Measurements from ENCODE around the gene TNS1. TPM values are rescaled to one million over a fixed set of nuclear protein-coding genes. Genes with fewer than 3 reads are reported as not detected.

Gene TNS1
- total and polyA plus RNA-seq, 2 donors from 2014 or later: 44.8 to 471 TPM

DNA sequence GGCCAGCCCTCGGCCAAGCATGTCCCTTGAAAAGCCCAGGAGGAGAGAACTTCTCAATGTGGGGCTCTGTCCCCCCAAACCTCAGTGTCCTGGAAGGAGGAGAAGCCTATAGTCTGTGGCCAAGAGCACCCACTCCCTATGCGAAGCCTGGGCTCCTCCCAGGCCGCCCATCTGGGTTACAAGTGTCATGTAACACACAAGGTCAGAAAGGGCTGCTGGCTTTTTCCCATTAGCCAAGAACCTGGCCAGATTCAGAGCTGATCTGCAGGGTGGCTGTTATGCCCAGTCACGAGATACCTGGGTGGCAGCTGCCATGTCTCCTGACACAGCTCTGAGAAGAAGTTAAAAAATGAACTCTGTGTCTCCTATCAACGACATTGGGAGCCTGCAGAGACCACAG lies 170.7 kb downstream of the TNS1 start:
- DNase-seq (peak in 1 of 5 donors; percentile 48), FAIRE-seq (no peak)
- peaks cover 0 to 37% (median 18%) of the 10 kb centered on the region in 3 donors for H3K4me1 ChIP-seq (ENCODE audit: control insufficient read depth in 2 of 3, insufficient read depth in 2 of 3, low read depth in 1 of 3, low read length in 3 of 3)
- H3K4me3 ChIP-seq (ENCODE audit: low read length in 3 of 3): no peak overlapping the region
- H3K9ac ChIP-seq (ENCODE audit: low read length in 3 of 3): no peak overlapping the region
- TF ChIP-seq, protein P1, sequence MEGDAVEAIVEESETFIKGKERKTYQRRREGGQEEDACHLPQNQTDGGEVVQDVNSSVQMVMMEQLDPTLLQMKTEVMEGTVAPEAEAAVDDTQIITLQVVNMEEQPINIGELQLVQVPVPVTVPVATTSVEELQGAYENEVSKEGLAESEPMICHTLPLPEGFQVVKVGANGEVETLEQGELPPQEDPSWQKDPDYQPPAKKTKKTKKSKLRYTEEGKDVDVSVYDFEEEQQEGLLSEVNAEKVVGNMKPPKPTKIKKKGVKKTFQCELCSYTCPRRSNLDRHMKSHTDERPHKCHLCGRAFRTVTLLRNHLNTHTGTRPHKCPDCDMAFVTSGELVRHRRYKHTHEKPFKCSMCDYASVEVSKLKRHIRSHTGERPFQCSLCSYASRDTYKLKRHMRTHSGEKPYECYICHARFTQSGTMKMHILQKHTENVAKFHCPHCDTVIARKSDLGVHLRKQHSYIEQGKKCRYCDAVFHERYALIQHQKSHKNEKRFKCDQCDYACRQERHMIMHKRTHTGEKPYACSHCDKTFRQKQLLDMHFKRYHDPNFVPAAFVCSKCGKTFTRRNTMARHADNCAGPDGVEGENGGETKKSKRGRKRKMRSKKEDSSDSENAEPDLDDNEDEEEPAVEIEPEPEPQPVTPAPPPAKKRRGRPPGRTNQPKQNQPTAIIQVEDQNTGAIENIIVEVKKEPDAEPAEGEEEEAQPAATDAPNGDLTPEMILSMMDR (IDR thresholded peaks at IDR 0.05; ENCODE audit: borderline replicate concordance, extremely low read depth, insufficient read depth): no peak
- intact Hi-C loops (cut with DNase I): no loop called here
- H3K27me3 ChIP-seq (ENCODE audit: control insufficient read depth, insufficient read depth, low read length): no peaks in the 10 kb centered on the region
- H3K36me3 ChIP-seq (ENCODE audit: control insufficient read depth in 2 of 3, insufficient read depth in 3 of 3, low read length in 3 of 3): peaks cover 0 to 87% (median 55%) of the 10 kb centered on the region in 3 donors
- peak overlapping the region in 1 of 2 donors; percentile 42 for H3K27ac ChIP-seq (ENCODE audit: low read depth in 2 of 2, low read length in 2 of 2)
- H3K9me3 ChIP-seq (ENCODE audit: control insufficient read depth in 2 of 3, insufficient read depth in 1 of 3, low read length in 3 of 3): no peaks in the 10 kb centered on the region

DNA sequence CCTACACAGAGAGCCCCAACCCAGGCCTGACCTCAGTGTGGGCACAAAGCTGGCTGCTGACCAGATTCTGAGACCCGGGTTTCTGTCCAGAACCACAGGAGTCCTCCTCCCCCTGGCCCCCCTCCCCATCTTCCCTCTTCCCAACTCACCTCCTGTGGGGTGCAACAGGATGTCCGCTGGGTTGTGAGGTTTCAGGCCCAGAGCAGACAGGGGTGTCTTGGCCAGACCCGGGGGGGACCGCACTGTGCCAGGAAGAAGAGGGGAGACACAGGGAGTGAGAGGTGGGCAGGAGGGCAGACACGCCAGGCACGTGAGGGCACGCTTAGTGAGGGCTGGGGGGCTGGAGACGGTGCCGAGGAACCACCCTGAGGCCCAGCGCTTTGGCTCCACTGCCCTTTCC lies 171.5 kb downstream of the TNS1 start:
- Histone ChIP-seq H3K27ac (ENCODE audit: low read depth in 2 of 2, low read length in 2 of 2) (no peak overlapping the region), H3K9me3 (ENCODE audit: control insufficient read depth in 2 of 3, insufficient read depth in 1 of 3, low read length in 3 of 3) (no peaks in the 10 kb centered on the region), H3K9ac (ENCODE audit: low read length in 3 of 3) (no peak overlapping the region), H3K27me3 (ENCODE audit: control insufficient read depth, insufficient read depth, low read length) (no peaks in the 10 kb centered on the region), H3K4me3 (ENCODE audit: low read length in 3 of 3) (no peak overlapping the region), H3K36me3 (ENCODE audit: control insufficient read depth in 2 of 3, insufficient read depth in 3 of 3, low read length in 3 of 3) (peaks cover 0 to 84% (median 55%) of the 10 kb centered on the region in 3 donors), H3K4me1 (ENCODE audit: control insufficient read depth in 2 of 3, insufficient read depth in 2 of 3, low read depth in 1 of 3, low read length in 3 of 3) (peaks cover 0 to 41% (median 18%) of the 10 kb centered on the region in 3 donors)
- intact Hi-C loops (cut with DNase I): no loop called here
- FAIRE-seq (no peak), DNase-seq (no peak)
- TF ChIP-seq, protein P1 (IDR thresholded peaks at IDR 0.05; ENCODE audit: borderline replicate concordance, extremely low read depth, insufficient read depth): no peak

DNA sequence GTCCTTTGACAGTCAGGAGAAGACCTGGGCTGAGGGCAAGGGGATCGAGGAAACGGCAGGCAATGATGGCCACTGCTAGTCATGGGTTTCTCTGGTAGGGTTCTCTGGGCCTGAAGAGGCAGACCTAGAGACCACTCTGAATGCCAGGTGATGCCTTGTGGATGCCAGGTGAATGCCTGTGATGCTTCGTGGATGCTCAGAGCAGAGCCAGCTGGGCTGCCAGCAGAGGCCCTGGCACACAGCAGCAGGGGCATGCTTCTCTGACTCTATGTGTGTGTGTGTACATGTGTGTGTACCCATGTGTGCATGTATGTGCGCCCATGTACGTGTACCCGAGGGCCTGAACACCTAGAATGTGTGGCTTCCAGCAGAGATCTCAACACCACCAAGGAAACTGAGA lies 172.0 kb downstream of the TNS1 start:
- intact Hi-C loops (cut with DNase I): no loop called here
- H3K36me3 ChIP-seq (ENCODE audit: control insufficient read depth in 2 of 3, insufficient read depth in 3 of 3, low read length in 3 of 3): peaks cover 0 to 79% (median 52%) of the 10 kb centered on the region in 3 donors
- DNase-seq (no peak), FAIRE-seq (no peak)
- H3K4me1 ChIP-seq (ENCODE audit: control insufficient read depth in 2 of 3, insufficient read depth in 2 of 3, low read depth in 1 of 3, low read length in 3 of 3): peaks cover 0 to 41% (median 14%) of the 10 kb centered on the region in 3 donors
- no peak overlapping the region for H3K4me3 ChIP-seq (ENCODE audit: low read length in 3 of 3)
- no peaks in the 10 kb centered on the region for H3K9me3 ChIP-seq (ENCODE audit: control insufficient read depth in 2 of 3, insufficient read depth in 1 of 3, low read length in 3 of 3)
- no peak overlapping the region for H3K9ac ChIP-seq (ENCODE audit: low read length in 3 of 3)
- H3K27ac ChIP-seq (ENCODE audit: low read depth in 2 of 2, low read length in 2 of 2): no peak overlapping the region
- no peaks in the 10 kb centered on the region for H3K27me3 ChIP-seq (ENCODE audit: control insufficient read depth, insufficient read depth, low read length)
- TF ChIP-seq, protein P1 (IDR thresholded peaks at IDR 0.05; ENCODE audit: borderline replicate concordance, extremely low read depth, insufficient read depth): no peak

DNA sequence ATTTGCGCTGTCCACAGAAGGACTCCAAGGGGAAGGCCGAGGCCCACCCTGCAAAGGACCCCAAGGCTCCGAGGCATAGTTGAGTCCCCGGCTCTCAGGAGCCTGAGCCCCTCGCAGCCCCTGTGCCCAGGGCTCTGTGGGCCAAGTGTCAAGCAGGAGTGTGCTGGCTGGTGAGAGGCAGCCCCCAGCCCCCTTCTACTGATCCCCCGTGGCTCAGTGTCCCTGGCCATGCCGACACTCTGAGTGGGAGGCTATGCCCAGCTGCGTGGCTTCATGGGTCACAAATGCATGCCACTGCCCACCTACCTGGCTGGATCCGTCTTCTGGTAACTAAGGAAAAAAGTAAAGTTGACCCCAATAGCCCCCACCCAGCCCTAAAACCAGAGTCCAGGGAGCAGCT lies 172.7 kb downstream of the TNS1 start:
- peaks cover 0 to 41% (median 12%) of the 10 kb centered on the region in 3 donors for H3K4me1 ChIP-seq (ENCODE audit: control insufficient read depth in 2 of 3, insufficient read depth in 2 of 3, low read depth in 1 of 3, low read length in 3 of 3)
- H3K9ac ChIP-seq (ENCODE audit: low read length in 3 of 3): no peak overlapping the region
- H3K36me3 ChIP-seq (ENCODE audit: control insufficient read depth in 2 of 3, insufficient read depth in 3 of 3, low read length in 3 of 3): peaks cover 0 to 76% (median 45%) of the 10 kb centered on the region in 3 donors
- peak overlapping the region in 1 of 2 donors; percentile 10 for H3K27ac ChIP-seq (ENCODE audit: low read depth in 2 of 2, low read length in 2 of 2)
- FAIRE-seq (no peak), DNase-seq (peak in 1 of 5 donors; percentile 52)
- TF ChIP-seq, protein P1 (IDR thresholded peaks at IDR 0.05; ENCODE audit: borderline replicate concordance, extremely low read depth, insufficient read depth): no peak
- H3K4me3 ChIP-seq (ENCODE audit: low read length in 3 of 3): no peak overlapping the region
- intact Hi-C loops (cut with DNase I): no loop called here
- H3K9me3 ChIP-seq (ENCODE audit: control insufficient read depth in 2 of 3, insufficient read depth in 1 of 3, low read length in 3 of 3): no peaks in the 10 kb centered on the region
- no peaks in the 10 kb centered on the region for H3K27me3 ChIP-seq (ENCODE audit: control insufficient read depth, insufficient read depth, low read length)
